ENCODE data around the gene TEX13A.

TEX13A gene

GRCh38 chrX:105210258-105210657, 10.2 kb downstream of the TEX13A start:
- Histone ChIP-seq H3K36me3 (no peaks in the 10 kb centered on the region), H3K4me3 (ENCODE audit: low read depth in 1 of 2, low read length in 1 of 2) (no peak overlapping the region), H3K27me3 (no peaks in the 10 kb centered on the region), H3K9me3 (no peaks in the 10 kb centered on the region), H3K27ac (no peak overlapping the region), H3K4me1 (ENCODE audit: control insufficient read depth in 1 of 2, insufficient read depth in 1 of 2, low read depth in 1 of 2, low read length in 1 of 2) (no peaks in the 10 kb centered on the region)
- TF ChIP-seq, protein P1, sequence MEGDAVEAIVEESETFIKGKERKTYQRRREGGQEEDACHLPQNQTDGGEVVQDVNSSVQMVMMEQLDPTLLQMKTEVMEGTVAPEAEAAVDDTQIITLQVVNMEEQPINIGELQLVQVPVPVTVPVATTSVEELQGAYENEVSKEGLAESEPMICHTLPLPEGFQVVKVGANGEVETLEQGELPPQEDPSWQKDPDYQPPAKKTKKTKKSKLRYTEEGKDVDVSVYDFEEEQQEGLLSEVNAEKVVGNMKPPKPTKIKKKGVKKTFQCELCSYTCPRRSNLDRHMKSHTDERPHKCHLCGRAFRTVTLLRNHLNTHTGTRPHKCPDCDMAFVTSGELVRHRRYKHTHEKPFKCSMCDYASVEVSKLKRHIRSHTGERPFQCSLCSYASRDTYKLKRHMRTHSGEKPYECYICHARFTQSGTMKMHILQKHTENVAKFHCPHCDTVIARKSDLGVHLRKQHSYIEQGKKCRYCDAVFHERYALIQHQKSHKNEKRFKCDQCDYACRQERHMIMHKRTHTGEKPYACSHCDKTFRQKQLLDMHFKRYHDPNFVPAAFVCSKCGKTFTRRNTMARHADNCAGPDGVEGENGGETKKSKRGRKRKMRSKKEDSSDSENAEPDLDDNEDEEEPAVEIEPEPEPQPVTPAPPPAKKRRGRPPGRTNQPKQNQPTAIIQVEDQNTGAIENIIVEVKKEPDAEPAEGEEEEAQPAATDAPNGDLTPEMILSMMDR (IDR thresholded peaks at IDR 0.05): no peak

DNA sequence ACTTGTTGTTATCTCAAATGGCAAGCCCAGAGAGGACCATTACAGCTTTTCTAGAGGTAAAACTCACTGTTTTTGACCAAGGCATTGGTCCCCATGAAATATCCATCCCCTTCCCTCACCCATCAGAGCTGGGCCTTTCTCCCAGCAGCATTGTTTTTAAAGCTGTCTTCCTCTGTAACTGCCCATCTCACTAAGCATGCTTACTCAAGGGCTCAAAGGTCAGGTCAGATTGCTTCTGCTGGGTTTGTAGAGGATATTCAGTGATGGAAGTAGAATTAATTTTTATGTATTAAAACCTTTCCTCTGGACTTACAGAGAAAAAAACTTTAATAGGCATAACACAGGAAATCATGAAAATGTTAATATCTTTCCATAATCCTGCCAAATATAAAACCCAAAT, 11.1 kb downstream of the TEX13A start:
- Histone ChIP-seq H3K36me3 (no peaks in the 10 kb centered on the region), H3K4me3 (ENCODE audit: low read depth in 1 of 2, low read length in 1 of 2) (no peak overlapping the region), H3K9me3 (no peaks in the 10 kb centered on the region), H3K27ac (no peak overlapping the region), H3K4me1 (ENCODE audit: control insufficient read depth in 1 of 2, insufficient read depth in 1 of 2, low read depth in 1 of 2, low read length in 1 of 2) (no peaks in the 10 kb centered on the region), H3K27me3 (no peaks in the 10 kb centered on the region)
- TF ChIP-seq, protein P1 (IDR thresholded peaks at IDR 0.05): no peak

DNA sequence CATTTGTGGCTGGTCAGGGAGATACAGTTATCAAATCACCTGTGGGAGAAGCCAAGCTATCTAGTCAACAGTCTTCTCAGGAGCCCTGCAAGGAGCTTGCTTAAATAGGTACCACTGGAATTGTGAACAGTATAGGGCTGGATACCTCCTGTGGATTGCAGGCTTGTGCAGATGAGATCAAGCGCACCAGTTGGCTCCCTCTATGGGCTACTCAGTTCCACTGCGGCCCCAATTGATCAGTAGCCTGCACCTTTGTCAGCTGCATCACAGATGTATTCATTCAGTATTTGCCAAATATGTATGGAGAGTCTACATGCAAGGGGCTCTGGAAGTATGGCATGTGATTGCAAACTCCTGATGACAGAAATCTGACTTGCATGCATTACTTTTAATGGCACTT, 28.6 kb downstream of the TEX13A start:
- Histone ChIP-seq H3K27ac (no peak overlapping the region), H3K9me3 (no peaks in the 10 kb centered on the region)

GRCh38 chrX:105190252-105190853, 30.1 kb downstream of the TEX13A start:
- TF ChIP-seq, protein P1 (IDR thresholded peaks at IDR 0.05): peak; percentile 53
- Histone ChIP-seq H3K4me3 (ENCODE audit: low read depth in 1 of 2, low read length in 1 of 2) (no peak overlapping the region), H3K4me1 (ENCODE audit: control insufficient read depth in 1 of 2, insufficient read depth in 1 of 2, low read depth in 1 of 2, low read length in 1 of 2) (no peaks in the 10 kb centered on the region), H3K9me3 (no peaks in the 10 kb centered on the region), H3K27ac (no peak overlapping the region), H3K27me3 (no peaks in the 10 kb centered on the region), H3K36me3 (no peaks in the 10 kb centered on the region)

More for the DNA sequence above, 28.6 kb downstream of the TEX13A start:
- TF ChIP-seq, protein P1 (IDR thresholded peaks at IDR 0.05): no peak
- Histone ChIP-seq H3K36me3 (no peaks in the 10 kb centered on the region), H3K4me1 (ENCODE audit: control insufficient read depth in 1 of 2, insufficient read depth in 1 of 2, low read depth in 1 of 2, low read length in 1 of 2) (no peaks in the 10 kb centered on the region), H3K27me3 (no peaks in the 10 kb centered on the region), H3K4me3 (ENCODE audit: low read depth in 1 of 2, low read length in 1 of 2) (no peak overlapping the region)

- Histone ChIP-seq H3K36me3 (no peaks in the 10 kb centered on the region), H3K27me3 (no peaks in the 10 kb centered on the region), H3K4me3 (ENCODE audit: low read depth in 1 of 2, low read length in 1 of 2) (no peak overlapping the region), H3K4me1 (ENCODE audit: control insufficient read depth in 1 of 2, insufficient read depth in 1 of 2, low read depth in 1 of 2, low read length in 1 of 2) (no peaks in the 10 kb centered on the region), H3K27ac (no peak overlapping the region), H3K9me3 (no peaks in the 10 kb centered on the region)
- TF ChIP-seq, protein P1 (IDR thresholded peaks at IDR 0.05): no peak
Observed at GRCh38 chrX:105189093-105189492, 31.4 kb downstream of the TEX13A start.

Measured in neutrophil (primary cell).